ENCODE measurements around the gene SYNPR.
"Not testable (repeated sequence)": the region's sequence is repeated elsewhere in the genome, so short reads cannot be mapped to it uniquely, and the experiment has no call there.

Gene SYNPR

DNA sequence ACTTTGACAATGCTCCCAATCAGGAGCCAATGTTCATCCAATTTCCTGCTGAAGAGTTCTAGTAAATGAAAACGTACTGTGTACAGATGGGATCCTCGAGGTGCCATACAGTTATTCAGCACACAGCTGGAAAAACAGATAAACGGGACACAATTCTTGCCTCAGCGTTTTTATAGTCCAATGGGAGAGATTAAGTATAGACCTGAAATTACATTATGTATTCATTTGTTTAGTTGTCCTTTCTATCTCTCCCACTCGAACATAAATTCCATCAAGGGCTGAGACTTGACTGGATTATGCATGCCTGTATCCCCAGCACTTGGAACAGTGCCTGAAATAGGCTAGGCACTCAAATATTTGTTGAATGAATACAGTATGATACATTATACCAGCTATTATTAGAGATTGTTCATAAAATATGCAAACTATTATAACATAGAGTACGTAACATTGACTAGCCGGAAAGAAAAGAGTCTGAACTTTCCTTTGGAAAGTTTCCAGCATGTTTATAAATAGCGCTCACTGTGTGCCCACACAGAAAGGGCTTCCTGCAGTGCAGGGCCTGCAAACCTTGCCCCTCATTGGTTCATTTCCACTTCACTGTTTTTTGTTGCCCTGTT is 346.9 kb downstream of the SYNPR start:
- DNase-seq (ENCODE audit: low read depth) = no peak

DNA sequence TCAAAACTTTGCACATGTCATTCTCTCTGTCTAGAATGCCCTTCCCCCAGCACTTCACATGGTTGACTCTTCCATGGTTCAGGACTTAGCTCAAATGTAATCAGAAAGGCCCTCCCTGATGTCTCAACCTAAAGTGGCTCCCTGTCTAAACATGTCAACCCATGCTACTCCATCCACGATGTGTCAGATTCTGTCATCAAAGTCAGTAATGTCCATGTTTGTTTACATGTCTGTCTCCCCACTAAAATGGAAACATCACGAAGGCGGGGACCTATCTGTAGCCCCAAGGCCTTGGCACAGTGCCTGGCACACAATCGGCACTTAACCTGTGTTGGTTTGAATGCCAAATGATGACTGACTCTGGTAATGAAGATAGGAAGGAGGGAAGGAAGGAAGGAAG is 353.6 kb downstream of the SYNPR start:
- no peak for DNase-seq (ENCODE audit: low read depth)

DNA sequence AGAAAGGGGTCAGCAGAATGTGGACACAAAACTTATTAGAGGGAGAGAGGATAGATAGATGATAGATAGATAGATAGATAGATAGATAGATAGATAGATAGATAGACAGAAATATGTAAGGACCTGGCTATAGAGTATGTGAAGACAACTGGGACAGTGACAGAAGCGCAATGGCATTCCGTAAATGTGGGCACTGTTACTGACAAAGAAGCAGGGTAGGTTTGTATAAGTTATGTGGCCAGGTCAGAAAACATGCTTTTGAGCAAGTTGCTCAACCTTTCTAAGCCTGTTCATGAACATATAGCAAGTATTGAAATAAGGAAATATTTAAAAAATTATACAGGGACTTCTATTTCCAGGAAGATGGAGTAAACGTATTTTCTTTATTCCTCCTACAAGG is 357.1 kb downstream of the SYNPR start:
- DNase-seq (ENCODE audit: low read depth) = no peak

DNA sequence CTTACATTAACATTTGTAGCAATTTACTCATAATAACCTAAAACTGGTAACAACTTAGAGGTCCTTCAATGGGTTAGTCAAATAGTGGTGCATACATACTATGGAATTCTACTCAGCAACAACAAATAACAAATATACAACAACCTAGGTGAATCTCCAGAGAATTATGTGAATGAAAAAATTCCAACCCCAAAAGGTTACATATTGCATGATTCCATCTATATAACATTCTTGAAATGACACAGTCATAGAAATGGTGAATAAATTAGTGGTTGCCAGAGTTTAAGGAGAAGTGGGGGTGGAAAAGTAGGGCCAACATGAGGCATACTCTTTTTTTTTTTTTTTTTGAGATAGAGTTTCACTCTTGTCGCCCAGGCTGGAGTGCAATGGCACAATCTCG is 361.7 kb downstream of the SYNPR start:
- DNase-seq (ENCODE audit: low read depth) = no peak

DNA sequence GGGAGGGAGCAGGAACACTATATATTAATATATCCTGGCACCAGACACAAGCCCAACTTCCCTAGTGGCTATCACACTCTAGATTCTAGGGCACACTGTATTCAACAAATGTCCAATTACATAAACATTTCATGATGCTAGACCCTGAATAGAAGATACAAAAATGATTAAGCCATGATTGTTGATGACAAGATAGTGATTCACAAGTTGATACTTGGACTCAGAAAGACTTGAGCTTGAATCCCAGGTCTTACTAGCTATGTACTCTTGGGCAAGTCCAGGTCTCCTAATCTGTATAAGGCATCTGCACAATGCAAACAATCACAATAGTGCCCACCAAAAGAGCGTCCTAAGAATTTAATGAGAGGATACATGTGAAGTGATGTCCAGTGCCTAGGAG is 364.4 kb downstream of the SYNPR start:
- no peak for DNase-seq (ENCODE audit: low read depth)

DNA sequence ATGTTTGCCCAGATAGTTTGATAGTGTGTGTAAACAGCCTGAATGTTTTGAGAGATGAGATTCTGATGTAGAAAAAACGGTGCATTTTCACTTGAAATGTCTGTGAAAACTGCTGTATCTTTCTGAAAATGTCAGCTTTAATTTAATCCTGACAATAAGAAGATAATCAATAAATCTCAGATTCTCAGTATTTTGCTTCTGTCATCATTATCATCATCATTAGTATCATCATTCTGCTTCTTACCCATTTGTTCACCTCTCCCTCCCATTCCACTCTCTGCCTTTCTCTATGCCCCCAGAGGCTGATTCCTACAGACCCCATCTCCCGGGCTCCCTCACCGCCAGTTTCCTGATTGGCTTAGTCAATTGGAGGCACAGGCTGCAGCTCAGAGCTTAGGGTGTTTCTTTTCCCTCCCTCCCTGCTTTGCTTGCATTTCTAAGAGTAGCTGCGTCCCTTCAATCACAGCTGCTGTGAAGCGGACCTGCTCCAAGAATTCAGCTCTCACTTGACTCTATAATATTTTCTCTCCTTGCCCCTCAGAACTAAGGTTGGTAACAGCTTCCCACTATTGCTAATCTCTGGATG is 366.2 kb downstream of the SYNPR start:
- no peak for DNase-seq (ENCODE audit: low read depth)

DNA sequence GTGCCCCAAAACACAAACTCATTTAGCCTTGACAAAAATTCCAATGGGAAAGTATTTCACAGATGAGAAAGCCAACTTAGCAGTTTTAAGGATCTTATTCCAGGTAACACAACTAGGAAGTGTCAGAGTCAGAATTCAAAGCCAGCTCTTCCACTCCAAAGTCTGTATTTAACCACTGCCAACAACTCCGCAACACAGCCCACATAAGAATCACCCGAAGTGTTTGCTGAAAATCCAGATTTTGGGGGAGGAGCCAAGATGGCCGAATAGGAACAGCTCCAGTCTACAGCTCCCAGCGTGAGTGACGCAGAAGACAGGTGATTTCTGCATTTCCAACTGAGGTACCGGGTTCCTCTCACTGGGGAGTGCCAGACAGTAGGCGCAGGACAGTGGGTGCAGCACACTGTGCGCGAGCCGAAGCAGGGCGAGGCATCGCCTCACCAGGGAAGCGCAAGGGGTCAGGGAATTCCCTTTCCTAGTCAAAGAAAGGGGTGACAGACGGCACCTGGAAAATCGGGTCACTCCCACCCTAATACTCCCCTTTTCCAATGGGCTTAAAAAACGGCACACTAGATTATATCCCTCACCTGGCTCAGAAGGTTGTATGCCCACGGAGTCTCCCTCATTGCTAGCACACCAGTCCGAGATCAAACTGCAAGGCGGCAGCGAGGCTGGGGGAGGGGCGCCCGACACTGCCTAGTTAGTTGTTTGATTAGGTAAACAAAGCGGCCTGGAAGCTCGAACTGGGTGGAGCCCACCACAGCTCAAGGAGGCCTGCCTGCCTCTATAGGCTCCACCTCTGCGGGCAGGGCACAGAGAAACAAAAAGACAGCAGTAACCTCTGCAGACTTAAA is 367.0 kb downstream of the SYNPR start:
- not testable (repeated sequence) for DNase-seq (ENCODE audit: low read depth)

DNA sequence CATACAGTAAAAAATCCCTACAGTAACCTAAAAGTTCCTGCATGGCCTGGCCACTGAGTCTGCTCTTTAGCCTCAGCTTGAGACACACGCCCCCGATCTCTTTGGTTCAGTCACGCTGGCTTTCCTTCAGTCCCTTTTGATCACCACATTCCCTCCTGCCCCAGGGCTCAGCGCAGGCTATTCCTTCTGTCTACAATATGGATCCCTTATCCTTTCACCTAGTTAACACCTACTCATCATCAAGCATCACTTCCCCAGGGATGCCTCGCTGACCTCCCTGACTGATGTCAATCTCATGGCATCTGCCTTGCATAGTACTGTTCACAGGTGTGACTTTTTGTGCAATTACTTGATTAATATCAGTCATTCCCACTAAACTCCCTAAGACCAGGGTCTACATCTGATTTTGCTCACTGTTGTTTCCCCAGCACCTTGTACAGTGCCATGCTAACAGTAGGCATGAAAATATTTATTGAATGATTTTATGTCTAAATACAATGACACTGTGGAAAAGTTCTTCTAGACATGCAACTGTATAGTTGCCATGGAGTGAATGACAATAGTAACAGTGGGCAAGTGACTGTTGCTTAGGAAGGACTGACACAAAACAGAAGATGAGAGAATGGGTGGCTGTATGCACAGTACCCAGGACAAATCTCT is 374.1 kb downstream of the SYNPR start, which contains the start of gene SNTN:
TSS of gene SNTN (plus strand) at position 610 of the 660 bp plus-strand sequence. CDS start at position 623, 13 bp downstream.
- DNase-seq (ENCODE audit: low read depth) = no peak

DNA sequence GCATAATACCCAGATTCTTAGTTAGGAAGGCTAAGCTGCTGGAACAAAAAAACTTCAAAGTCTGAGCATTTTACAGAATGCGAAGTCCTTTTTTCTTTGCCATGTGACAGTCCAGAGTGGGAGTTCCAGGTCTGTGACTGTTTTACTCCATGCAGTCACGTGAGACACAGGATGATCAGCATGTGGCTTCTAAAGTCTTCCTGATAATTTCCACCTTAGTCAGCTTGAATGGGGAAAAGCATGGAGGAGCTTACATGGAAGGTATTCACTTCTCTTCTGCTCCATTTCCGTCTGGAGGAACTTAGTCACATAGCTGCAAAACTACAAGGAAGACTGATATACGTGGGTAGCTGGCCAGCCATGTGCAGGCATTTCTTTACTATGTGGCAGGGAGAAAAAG is 376.1 kb downstream of the SYNPR start:
- no peak for DNase-seq (ENCODE audit: low read depth)

DNA sequence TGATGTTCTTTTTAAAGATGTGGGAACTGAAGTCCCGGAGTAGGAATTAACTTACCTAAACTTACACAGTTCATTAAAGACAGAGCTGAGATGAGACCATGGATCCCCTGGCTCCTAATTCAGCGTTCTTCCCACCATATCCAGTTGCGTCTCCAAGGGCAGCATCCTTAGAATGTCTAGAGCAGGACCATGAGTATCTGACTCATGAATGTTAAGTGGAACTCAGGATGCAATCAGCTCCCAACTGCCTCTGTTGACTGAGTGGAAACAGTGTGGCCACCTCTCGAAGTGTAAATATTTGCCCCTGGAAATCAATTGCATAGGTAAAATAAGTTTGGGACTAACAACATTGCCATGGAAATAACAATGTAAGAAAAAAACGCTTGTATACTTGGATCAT is 376.8 kb downstream of the SYNPR start:
- no peak for DNase-seq (ENCODE audit: low read depth)

DNA sequence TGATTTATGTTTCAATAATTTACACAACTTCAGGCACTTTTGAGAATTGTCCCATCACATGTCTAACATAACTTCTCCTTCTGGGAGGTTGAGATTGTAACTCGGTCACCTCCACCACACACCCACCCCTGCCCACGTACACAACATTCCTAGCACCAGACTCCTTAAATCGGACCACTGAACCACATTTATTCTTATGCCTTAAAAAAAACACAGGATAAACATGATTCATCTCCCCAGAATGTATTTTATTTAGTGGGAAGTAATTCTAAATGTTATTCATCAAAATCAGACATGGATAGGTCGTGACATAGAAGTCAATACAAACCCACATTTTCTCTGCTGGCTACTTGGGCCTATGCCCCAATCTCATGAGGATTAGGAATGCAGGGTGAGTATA is 377.4 kb downstream of the SYNPR start:
- no peak for DNase-seq (ENCODE audit: low read depth)

DNA sequence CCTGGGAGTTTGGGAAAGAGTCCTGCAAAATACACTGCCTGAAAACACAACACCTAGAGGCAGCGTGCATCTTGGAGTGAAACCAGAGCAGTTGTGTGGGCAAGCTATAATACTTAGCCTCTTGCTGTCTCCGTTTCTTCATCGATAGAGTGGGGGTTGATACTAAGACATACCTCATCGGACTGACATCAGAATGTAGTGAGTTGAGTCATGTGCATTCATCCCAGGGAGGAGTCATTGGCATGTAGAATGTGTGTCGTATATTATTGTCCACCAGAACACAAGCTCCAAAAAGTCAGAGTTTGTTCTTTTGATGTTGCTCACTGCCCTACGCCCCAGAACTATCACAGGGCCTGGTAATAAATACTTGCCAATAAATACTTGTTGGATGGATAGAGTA is 378.7 kb downstream of the SYNPR start:
- no peak for DNase-seq (ENCODE audit: low read depth)

DNA sequence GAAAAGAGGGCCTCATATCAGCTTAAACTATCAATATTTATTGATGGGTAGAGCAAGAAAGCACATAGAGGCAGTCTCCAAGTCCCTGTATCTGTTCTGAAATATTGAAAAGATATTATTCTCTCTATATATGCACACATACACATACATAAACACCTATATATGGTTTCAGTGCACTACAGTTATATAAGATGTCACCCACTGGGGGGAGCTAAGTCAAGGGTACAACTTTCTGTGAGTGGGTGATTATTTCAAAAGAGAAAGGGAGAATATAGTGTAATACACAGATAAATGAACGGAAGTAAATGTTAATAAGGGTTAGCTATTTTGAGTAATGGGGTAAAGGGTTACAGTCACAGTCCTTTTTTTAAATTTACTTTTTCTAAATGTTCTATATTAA is 383.1 kb downstream of the SYNPR start:
- no peak for DNase-seq (ENCODE audit: low read depth)

DNA sequence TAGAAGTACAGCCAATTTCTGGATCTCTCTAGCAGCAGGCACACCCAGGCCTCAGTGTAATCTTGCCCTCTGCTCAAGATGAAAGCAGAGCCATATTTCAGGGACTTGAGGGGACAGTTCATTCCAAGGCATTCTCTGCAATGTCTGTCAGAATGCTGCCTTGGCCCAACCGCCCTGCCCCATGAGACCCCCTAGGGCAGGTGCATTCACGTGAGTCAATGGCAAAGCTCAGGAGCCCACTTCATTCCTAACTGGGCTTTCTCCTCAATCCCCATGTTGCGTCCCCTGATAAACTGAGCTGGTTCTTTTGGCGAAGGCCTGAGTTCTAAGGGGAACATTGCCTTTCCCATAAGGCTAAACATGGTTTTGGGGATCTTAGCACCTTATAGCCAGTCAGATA is 383.9 kb downstream of the SYNPR start:
- DNase-seq (ENCODE audit: low read depth) = no peak

DNA sequence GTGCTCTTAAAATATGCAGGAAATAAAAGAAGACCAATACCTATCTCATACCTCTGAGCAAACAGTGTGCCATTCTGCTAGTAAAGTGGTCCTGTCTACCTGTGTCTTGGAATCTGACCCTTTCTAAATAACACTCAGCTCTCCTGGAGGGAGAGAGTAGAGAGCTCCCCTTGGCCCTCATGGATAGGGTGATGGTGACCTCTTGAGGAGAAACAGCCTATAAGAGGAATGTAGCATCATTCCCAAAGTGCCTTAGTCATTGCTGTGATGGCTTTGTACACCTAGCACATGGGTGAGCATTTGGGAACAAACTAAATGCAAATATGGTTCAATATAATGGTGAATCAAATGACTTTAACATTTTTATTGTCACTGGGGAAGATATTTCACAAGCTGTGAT is 384.4 kb downstream of the SYNPR start:
- DNase-seq (ENCODE audit: low read depth) = no peak
